Cardiac fibroblast (primary cell): ENCODE results near the gene RAB40B.

Experiments
- DNase-seq, 2 donors: peaks; one replicate each; pipeline versions ENCODE4 v3.0.0 to v3.0.0-alpha.2; 2010; ENCODE audit warnings: low read depth in 2 of 2
- H3K4me3 ChIP-seq, 2 donors: replicated peaks in 1 of 2; 1 replicate in 1 of 2; 2 replicates in 1 of 2; pipeline ENCODE4 v1.5.1; 2011; ENCODE audit warnings: low read depth in 2 of 2, low read length in 2 of 2, mild to moderate bottlenecking in 2 of 2, moderate library complexity in 1 of 2
- CTCF ChIP-seq: IDR thresholded peaks from one replicate; pipeline ENCODE4 v1.5.1; 2011; ENCODE audit warnings: low read depth, mild to moderate bottlenecking, low read length, inconsistent platforms

RAB40B gene

GRCh38 chr17:82681547-82681946 lies 17.0 kb downstream of the RAB40B start:
- no peak for TF ChIP-seq CTCF
- no peak for DNase-seq
- no peak overlapping the region for H3K4me3 ChIP-seq

- no peak overlapping the region for H3K4me3 ChIP-seq
- DNase-seq: no peak
- TF ChIP-seq CTCF: no peak
These were observed 18.7 kb downstream of the RAB40B start for GRCh38 chr17:82679586-82680465.

GRCh38 chr17:82678265-82678891 lies 20.1 kb downstream of the RAB40B start:
- DNase-seq: no peak
- no peak for TF ChIP-seq CTCF
- no peak overlapping the region for H3K4me3 ChIP-seq

GRCh38 chr17:82677353-82677925 lies 21.1 kb downstream of the RAB40B start:
- no peak overlapping the region for H3K4me3 ChIP-seq
- TF ChIP-seq CTCF: no peak
- no peak for DNase-seq

- no peak overlapping the region for H3K4me3 ChIP-seq
- no peak for TF ChIP-seq CTCF
- no peak for DNase-seq
These were observed 22.8 kb downstream of the RAB40B start for GRCh38 chr17:82675476-82676245.

GRCh38 chr17:82674656-82675475 lies 23.6 kb downstream of the RAB40B start:
- H3K4me3 ChIP-seq: no peak overlapping the region
- TF ChIP-seq CTCF: no peak
- DNase-seq: no peak
